T47D (cell line): ENCODE data around the gene STYX.

Experiments
- DNase-seq, 2 experiments: peaks; one replicate each; pipeline versions ENCODE4 v3.0.0 to v3.0.0-alpha.2; 2011 to 2012; ENCODE audit warnings: low read depth in 1 of 2, low spot score in 1 of 2
- JUND ChIP-seq: IDR thresholded peaks from 2 replicates; pipeline ENCODE4 v1.6.1; 2012; ENCODE audit warnings: low read depth
- in situ Hi-C: cut with HindIII; loops from 2 replicates; pipeline ENCODE4 v1.10.0; 2016; ENCODE audit warnings: low sequenced_read_pairs, low pct_unique_long_range_greater_than_20kb

STYX gene

GRCh38 chr14:52806115-52806514, 76.1 kb downstream of the STYX start:
- in situ Hi-C loops: no loop called here
- DNase-seq: no peak
- no peak for TF ChIP-seq JUND

- no peak for TF ChIP-seq JUND
- in situ Hi-C loops: no loop called here
- DNase-seq: no peak
Measured at GRCh38 chr14:52808101-52808500, 78.1 kb downstream of the STYX start.

DNA sequence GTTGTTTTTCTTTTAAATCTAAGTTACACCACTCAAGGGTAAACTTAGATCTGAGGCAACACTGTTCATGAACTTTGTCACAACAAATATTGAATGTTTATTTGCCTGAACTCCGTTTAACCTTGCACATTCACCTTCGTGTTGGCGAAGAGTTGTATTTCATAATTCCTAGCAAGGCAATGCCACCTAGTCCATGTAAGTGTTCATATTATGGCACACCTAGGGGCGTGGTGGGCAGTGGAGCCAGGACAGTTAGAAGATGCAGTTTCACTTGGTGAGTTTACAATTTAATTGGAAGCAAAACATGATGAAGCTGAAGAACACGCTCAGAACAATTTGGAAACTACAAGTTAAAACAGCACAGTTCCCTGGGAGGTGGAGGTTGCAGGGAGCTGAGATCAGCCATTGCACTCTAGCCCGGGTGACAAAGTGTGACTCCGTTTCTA, 91.9 kb downstream of the STYX start:
- DNase-seq: peak in 1 of 2 experiments; percentile 29
- TF ChIP-seq JUND: no peak
- in situ Hi-C loops: no loop called here

DNA sequence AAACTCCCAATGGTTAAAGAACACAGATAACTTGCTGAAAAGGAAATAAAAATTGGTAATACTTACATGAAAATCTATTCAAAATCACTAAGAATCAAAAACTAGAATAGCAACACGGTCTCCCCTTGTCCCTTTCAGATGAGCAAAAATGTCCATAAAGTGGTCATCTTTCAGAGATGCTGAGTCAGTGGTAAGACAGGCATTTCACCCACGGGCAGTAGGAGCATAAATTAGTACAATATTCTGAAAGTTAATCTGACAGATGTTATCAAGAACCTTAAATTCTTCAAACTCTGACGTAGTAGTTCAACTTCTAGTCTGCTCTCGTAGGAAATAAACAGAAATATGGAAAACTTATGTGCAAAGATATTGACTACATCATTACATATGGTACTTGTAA, 94.5 kb downstream of the STYX start:
- no peak for DNase-seq
- no peak for TF ChIP-seq JUND
- in situ Hi-C loops: no loop called here
